GM12872 (cell line): ENCODE results near the gene TENM3.

Experiments
- TF ChIP-seq, protein P1 (sequence below): IDR thresholded peaks from 3 replicates; pipeline ENCODE4 v1.5.1; 2011; ENCODE audit warnings: low read depth, mild to moderate bottlenecking, low read length, moderate library complexity; ENCODE audit not compliant: insufficient read depth

TENM3 gene

DNA sequence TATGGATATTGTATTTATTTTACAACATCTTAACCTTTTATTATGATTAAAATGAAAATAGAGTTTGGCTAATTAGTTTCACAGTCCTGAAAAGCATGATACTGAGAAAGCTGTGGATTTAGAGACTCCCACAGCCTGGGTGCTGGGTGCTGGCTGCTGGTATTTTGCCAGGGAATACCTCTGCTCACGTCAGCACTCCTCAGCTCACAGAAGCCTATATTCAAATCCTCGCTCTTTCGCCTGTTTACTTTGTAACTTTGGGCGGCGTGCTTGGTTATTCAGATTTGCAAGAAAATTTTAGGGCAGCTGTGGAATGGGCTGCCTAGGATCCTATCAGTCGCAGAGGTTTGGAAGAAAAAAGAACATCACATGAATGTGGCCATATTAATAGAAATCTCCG is 412.1 kb downstream of the TENM3 start:
- TF ChIP-seq, protein P1, sequence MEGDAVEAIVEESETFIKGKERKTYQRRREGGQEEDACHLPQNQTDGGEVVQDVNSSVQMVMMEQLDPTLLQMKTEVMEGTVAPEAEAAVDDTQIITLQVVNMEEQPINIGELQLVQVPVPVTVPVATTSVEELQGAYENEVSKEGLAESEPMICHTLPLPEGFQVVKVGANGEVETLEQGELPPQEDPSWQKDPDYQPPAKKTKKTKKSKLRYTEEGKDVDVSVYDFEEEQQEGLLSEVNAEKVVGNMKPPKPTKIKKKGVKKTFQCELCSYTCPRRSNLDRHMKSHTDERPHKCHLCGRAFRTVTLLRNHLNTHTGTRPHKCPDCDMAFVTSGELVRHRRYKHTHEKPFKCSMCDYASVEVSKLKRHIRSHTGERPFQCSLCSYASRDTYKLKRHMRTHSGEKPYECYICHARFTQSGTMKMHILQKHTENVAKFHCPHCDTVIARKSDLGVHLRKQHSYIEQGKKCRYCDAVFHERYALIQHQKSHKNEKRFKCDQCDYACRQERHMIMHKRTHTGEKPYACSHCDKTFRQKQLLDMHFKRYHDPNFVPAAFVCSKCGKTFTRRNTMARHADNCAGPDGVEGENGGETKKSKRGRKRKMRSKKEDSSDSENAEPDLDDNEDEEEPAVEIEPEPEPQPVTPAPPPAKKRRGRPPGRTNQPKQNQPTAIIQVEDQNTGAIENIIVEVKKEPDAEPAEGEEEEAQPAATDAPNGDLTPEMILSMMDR, result no peak

DNA sequence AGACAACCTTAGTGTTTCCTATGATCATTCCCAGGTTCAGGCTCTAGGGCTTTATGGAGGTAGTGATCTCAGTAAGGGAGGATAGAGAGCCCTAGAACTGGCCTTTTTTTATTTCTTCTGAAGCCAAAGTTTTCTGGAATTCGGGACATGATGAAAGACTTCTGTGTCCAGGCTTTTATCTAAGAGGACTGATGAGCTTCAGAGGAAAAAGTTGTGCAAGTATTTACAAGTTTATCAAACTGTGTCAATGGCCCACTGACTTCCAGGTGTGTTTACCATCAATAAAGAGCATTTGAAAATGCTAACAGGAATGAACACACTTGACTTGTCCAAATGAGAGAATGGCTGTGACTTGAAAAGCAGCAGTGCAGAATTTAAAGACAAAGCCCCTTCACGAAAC is 419.3 kb downstream of the TENM3 start:
- TF ChIP-seq, protein P1, result no peak

DNA sequence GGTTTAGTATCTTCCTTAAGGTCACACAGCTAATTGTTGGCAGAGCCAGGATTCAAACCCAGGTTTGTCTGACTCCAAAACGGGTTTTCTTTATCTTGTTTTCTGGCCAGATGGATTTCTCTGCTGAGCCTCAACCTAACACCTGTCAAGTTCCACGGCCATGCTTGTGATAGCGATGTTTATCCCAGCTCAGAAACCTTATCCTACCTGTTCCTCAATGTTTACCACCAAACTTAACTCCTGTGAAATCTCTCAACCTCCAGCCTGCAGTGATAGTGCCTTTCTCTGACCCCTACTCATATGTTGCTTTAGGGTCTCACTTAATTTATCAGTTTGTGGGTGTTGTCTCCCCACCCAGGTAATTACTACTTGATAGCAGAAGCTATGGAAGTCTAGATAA is 428.0 kb downstream of the TENM3 start:
- TF ChIP-seq, protein P1, result no peak

DNA sequence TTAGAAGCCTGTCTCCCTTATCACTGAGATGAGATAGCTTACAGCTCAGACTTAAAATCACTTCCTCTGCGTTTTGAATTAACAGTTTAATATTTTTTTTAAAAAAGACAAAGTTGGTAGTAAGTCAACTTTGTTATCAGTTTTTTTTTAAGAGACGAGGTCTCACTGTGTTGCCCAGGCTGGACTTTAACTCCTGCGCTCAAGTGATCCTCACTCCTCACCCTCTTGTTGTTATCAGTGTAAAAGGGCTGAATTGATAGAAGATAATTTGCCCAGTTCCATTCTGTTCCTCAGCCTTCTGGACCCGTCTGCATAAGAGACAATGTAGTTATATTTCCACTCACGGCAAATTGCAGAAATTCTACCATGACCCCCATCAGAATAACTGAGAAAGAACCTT is 428.5 kb downstream of the TENM3 start:
- TF ChIP-seq, protein P1, result no peak

DNA sequence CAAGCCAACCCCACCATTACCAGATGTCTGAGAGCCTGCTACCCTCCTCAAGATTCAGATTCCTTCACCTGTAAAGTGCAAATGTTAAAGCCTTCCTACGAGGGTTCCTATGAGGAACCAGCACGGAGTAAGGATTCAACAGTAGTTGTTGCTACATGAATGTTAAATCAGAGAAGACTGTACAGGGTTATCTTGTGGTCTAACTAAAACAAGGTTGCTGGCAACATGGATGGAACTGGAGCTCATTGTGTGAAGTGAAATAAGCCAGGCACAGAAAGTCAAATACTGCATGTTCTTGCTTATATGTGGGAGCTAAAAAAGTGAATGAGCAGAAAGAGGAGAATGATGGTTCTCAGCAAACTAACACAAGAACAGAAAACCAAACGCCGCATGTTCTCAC is 435.4 kb downstream of the TENM3 start:
- TF ChIP-seq, protein P1, result no peak

DNA sequence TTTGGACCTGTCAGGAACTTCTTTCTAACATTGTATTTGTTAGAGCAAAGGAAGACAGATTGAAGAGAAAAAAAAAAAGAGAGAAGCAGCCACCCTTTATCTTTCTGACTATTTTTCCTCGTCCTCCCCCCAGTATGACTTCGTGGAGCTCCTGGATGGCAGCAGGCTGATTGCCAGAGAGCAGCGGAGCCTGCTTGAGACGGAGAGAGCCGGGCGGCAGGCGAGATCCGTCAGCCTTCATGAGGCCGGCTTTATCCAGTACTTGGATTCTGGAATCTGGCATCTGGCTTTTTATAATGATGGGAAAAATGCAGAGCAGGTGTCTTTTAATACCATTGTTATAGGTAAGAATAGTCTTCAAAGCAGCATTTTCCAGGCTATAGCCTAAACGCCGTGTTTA is 436.3 kb downstream of the TENM3 start:
- TF ChIP-seq, protein P1, result no peak

DNA sequence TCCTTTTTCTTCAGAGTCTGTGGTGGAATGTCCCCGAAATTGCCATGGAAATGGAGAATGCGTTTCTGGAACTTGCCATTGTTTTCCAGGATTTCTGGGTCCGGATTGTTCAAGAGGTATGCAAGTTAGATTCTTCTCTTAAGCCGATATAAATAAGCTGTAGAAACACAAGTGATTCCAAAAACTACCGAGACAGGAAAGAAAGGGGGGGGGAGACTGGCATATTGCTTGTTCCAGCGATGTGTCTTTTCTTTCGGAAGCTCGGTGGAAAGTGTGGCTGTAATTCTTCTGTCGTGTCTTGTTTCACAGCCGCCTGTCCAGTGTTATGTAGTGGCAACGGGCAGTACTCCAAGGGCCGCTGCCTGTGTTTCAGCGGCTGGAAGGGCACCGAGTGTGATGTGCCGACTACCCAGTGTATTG is 437.0 kb downstream of the TENM3 start:
- TF ChIP-seq, protein P1, result no peak

DNA sequence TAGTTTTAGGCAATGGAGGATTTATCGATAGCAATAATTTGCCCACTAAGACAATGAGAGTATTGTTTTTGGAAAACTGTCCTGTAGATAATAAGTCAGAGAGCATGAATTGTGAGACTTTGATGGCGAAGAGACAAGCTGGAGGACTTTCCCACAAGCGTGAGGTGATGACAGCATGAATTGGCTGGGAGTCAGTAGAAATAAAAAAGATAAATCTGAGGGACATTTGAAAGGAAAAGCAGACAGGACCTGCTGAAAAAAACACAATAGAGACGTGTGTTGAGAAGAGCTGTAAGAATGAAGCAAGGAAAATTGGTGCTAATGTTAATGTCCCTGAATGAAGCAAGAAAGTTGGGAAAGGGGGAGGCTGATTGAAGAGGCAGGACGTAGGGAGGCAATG is 440.5 kb downstream of the TENM3 start:
- TF ChIP-seq, protein P1, result no peak
